ENCODE results near the gene CCSER2. TPM values are rescaled to one million over a fixed set of nuclear protein-coding genes. Genes with fewer than 3 reads are reported as not detected.

Gene CCSER2
- total RNA-seq, 1 donor from 2014 or later, result 66.1 TPM

- ATAC-seq, result no peak
Observed at GRCh38 chr10:84355106-84355505, 26.7 kb downstream of the CCSER2 start.

GRCh38 chr10:84356928-84357327 lies 28.5 kb downstream of the CCSER2 start:
- Histone ChIP-seq H3K27ac (no peak overlapping the region), H3K4me3 (no peak overlapping the region), H3K4me1 (peaks cover 45% of the 10 kb centered on the region), H3K27me3 (ENCODE audit: low read depth) (no peaks in the 10 kb centered on the region), H3K9me3 (no peaks in the 10 kb centered on the region), H3K36me3 (no peaks in the 10 kb centered on the region)
- no peak for TF ChIP-seq CTCF (IDR thresholded peaks at IDR 0.05)
- no peak for DNase-seq
- no peak for ATAC-seq
- intact Hi-C loops (cut with DNase I), result no loop called here

More at GRCh38 chr10:84355106-84355505, 26.7 kb downstream of the CCSER2 start:
- Histone ChIP-seq H3K9me3 (no peaks in the 10 kb centered on the region), H3K36me3 (no peaks in the 10 kb centered on the region), H3K27me3 (ENCODE audit: low read depth) (no peaks in the 10 kb centered on the region), H3K4me3 (no peak overlapping the region), H3K27ac (no peak overlapping the region), H3K4me1 (peaks cover 32% of the 10 kb centered on the region)
- intact Hi-C loops (cut with DNase I), result no loop called here
- DNase-seq, result no peak
- TF ChIP-seq CTCF (IDR thresholded peaks at IDR 0.05), result no peak

GRCh38 chr10:84358743-84359142 lies 30.4 kb downstream of the CCSER2 start:
- H3K4me1 ChIP-seq, result peaks cover 46% of the 10 kb centered on the region
- H3K9me3 ChIP-seq, result no peaks in the 10 kb centered on the region
- TF ChIP-seq CTCF (IDR thresholded peaks at IDR 0.05), result no peak
- H3K4me3 ChIP-seq, result no peak overlapping the region
- H3K36me3 ChIP-seq, result no peaks in the 10 kb centered on the region
- intact Hi-C loops (cut with DNase I), result no loop called here
- ATAC-seq (no peak), DNase-seq (no peak)
- H3K27ac ChIP-seq, result no peak overlapping the region
- no peaks in the 10 kb centered on the region for H3K27me3 ChIP-seq (ENCODE audit: low read depth)

- peak; percentile 37 to 75 for ATAC-seq
Observed at GRCh38 chr10:84360637-84361365, 32.4 kb downstream of the CCSER2 start.

GRCh38 chr10:84365335-84365881 lies 37.0 kb downstream of the CCSER2 start:
- no peaks in the 10 kb centered on the region for H3K27me3 ChIP-seq (ENCODE audit: low read depth)
- H3K4me3 ChIP-seq, result no peak overlapping the region
- no peak for DNase-seq
- TF ChIP-seq CTCF (IDR thresholded peaks at IDR 0.05), result no peak
- no peaks in the 10 kb centered on the region for H3K36me3 ChIP-seq
- H3K4me1 ChIP-seq, result peaks cover 54% of the 10 kb centered on the region
- H3K27ac ChIP-seq, result no peak overlapping the region
- no peaks in the 10 kb centered on the region for H3K9me3 ChIP-seq
- intact Hi-C loops (cut with DNase I), result no loop called here
- ATAC-seq, result no peak

More at GRCh38 chr10:84360637-84361365, 32.4 kb downstream of the CCSER2 start:
- peaks cover 51% of the 10 kb centered on the region for H3K4me1 ChIP-seq
- intact Hi-C loops (cut with DNase I), result no loop called here
- TF ChIP-seq CTCF (IDR thresholded peaks at IDR 0.05), result no peak
- H3K9me3 ChIP-seq, result no peaks in the 10 kb centered on the region
- peak overlapping the region; percentile 71 for H3K27ac ChIP-seq
- DNase-seq, result no peak
- no peaks in the 10 kb centered on the region for H3K36me3 ChIP-seq
- peak overlapping the region; percentile 43 for H3K4me3 ChIP-seq
- no peaks in the 10 kb centered on the region for H3K27me3 ChIP-seq (ENCODE audit: low read depth)
